ENCODE measurements around the gene DNM3.

DNM3 gene

DNA sequence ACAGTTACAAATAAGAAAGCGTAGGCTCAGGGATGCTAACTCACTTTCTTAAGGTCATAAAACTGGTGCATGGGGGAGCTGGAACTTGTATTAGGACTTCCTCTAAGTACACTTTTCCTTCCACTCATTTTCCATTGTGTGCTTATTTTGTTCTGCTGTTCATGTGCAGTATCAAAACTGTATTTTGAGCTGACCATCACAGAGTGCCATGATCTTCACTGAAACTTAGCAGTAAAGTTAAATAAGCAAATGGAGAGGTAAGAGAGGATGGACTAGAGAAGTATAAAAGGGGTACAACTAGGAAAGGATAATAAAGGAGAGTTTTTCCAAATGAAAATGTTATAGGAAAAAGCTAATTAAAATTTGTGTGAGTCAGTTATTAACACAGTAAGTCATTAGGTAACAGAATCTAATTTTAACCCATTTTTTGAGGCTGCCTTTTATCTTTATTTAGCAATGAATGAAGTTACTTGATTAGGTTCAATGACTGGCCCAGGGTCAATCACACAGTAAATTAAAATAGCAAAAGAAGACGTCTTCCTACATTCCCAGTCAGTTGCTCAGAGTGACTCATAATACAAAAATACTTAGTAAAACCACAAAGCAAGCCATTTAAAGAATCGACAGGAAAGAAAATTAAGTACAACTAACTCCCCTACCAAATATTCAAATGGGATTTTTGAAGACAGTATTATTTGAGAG lies 413.4 kb downstream of the DNM3 start:
- no peak for DNase-seq

DNA sequence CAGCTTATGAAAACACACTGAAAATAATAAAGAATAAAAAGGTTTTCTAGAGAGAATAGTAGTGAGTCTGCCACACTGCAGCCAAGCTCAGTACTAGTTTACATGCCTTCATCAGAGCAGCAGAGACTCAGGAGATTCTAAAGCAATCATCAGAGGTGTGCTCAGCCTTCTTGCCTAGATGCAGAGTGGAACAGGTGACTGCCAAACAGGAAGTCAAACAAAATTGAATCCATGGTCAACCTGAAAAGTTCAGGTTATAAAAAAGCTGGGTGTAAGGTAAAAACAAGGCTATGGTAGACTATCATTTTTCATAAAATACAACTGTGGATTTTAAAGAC lies 413.9 kb downstream of the DNM3 start:
- DNase-seq = no peak

DNA sequence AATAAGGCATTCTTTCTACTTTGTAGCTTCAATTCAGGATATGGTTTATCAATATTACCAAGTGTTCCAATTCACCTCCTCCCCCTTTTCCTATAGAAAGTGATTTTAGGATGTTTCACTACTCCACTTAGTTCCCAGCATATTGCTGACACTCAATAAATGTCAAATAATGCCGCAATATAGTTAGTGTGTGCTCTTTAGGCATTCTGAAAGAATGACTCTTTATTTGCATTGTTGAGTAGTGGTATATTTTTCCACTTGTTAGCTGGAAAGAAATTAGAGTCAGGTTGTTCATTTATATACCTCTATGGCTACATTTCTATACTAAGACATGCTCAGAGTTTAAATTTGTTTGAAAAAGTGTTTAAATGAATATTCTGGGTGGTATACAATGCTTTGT lies 424.6 kb downstream of the DNM3 start:
- DNase-seq = no peak

DNA sequence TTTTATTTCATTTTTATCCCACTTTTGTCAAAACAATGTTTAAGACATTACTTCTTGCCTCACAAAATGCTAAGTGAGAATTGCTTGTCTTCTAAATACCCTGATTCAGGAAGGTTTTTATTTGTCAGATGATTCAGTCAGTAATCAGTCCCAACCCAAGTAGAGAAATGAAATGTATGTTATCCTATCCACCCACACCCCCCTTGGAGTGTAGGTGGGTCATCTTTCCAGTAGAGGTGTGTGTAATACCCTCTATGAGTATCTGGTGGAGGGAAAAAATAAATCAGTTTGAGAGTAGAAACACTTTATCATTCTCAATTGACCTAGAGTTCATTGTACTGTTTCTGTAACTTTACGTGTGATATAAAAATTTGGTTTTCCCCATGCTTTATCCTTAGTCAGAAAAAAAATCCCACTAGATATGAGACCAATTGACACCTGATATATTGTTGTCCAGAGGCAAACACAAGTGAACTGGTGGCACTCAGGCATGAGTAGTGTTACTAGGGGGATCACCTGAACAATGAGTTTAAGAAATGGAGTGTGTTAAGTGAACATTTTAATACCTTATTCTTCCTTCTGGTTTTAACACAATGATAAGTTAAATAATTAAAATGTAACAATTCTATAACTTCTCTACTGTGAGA lies 425.4 kb downstream of the DNM3 start:
- DNase-seq = peak; percentile 9

DNA sequence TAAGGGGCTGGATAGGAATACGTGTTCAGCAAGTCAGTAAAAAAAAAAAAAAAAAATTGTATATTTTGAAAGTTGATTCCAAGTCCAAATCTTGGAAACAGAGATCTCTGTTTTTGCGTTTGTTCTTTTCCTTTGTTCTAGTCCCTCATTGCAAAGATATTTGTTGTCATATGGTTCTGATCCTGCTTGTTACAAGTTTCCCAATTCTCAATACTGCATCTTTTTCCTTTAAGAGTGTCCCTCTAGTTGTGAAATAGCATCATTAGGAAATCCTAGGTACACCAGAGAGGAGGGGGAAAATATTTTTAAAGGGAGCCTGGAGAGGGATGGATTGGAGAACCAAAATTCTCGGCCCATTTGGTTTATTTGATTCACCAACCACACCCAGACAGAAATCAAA lies 426.9 kb downstream of the DNM3 start:
- no peak for DNase-seq

DNA sequence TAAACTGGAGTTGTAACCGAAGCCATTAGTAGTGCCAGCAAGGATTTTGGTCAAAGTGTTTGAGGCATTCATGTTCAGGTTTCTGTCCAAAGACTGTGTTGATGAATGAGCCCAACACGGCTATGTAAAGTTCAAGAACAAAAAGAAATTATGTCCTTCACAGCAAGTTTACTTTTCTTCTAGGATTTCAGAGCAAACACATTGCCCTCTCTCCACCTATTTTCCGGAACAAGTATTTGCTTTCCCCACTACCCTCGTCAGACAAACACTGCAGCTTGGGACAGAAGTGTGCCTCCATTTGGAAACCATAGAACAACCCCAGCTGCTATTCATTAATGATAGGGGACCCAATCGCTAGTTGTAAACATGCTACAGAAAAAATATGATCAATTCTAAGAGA lies 427.8 kb downstream of the DNM3 start:
- DNase-seq = no peak

DNA sequence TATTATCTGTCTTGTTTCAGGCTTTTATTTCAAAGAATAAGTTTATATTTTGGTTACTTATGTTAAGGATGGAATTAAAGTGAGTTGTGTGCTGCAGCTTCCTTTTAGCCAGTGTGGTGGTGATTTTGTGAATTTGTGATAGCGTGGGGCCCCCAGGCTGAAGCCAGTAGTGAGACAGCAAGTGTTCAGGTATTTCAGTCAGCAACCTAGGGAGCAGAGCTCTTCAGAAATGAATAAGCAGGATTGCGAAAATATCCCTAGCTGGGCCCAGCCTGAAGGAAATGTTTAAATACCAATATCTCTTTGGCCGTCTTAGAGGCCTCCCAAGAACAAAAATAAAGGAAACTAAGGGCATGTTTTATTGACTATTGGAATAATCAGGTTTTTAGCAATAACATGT lies 428.3 kb downstream of the DNM3 start:
- no peak for DNase-seq

DNA sequence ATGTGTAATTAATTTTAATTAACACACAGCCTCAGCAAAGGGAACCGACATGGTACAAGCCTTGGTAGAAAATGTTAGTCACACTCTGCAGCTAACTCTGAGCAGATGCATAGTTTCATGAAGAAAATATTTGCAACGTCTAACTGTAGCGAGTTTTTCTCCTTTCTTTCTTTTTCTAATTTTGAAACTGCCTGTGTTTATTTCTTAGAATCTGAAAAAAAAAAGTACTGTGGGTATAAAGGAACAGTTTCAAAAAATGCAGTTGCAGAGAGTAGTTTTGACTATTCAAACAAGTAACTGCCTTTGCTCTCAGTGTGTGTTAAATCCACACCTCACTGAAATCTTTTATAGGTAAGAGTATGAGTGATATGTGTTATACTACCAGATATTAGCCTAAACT lies 429.3 kb downstream of the DNM3 start:
- DNase-seq = no peak

DNA sequence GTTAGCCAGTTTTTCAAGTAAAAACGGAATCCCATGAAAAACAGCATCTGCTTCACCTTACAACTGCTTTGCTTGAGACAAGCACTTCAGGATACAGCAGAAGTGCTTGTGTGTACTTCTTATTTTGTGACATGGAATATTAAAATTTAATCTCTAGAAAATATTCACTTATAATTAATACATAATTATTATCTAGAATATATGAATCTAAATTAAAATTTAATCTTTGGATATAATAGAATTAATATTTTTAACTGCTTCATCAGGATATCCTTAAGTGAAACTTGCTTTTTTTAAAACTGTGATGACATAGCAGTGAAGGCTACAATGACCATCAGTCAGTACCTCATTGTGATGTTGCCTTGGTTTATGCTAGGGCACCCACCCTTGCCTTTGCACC lies 430.8 kb downstream of the DNM3 start:
- no peak for DNase-seq

DNA sequence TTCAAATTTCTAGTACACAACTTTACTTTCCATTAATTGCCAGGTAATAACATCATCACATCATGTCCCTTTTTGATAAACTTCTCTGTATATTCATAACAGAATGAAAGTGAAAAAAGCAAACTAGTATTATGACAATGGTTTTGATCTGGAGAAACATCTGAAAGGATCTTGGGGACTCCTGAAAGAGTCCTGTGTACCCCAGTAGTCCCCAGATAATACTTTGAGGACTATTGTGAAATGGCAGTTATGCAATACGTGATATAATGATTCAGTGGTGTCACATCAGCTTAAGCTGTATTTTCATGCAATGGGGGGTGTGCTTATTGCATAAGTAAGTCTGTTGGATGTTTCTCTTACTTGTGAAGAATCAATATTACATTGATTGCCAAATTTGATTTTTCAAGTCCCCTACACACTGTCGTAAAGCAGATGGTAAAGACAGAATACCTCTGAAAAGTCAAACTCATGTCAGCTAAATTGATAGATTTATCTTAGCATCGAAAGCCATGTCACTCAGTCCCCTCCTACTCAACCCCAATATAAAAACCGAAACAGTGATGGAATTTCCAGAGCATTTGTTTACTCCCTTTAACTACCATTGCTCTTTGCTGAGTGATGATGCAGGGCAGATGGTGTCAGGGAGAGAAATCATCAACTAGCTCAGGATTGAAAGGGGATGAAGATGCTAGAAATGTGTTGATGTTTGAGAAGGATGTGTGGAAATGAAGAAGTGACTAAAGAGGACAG lies 432.5 kb downstream of the DNM3 start:
- DNase-seq = no peak

DNA sequence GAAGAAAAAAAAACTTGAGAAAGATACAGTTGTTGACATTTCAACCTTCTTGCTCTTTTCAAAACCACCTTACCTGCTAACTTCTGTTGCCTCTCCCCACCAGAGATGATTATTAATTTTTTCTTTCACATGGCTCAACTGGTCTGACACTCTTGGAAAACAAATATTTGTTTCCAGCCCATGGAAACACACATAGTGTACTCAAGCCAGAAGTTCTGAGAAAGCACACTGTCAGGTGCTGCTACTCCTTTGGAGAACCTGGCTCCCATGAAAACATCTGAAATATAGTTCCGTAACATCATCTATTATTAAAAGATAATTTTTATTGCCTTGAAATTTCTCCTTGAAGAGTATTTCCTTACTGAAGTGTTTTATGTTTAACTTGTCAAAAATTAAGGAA lies 434.2 kb downstream of the DNM3 start:
- no peak for DNase-seq

DNA sequence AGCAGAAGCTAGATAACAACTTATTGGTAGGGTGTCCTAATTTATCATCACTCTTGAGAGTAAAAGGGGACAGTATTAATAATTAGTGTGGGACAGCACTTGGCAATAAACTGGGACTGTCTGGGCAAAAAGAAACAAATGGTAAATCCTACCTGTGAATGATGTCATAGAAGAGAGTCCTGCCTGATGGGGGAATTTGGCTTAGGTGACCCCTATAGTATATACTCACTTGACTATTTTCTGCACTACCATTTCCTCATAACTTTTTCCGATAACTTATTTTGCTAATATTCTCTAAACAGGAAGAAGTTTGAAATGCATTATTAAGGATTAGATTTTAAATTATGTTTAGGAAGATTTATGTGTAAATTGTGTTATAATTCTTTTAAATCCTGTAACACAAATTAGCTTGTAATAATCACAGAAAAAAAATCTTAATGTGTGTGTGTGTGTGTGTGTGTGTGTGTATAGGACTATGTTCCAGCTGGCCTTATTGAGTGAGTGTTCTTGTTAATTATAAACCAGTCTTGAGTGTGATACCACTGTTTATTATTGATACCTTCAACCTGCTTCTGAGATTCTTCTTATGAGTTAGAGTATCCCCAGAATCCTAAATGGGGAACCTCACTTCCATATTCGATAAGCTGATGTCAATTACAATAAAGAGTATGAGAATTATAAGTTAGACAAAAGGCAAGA lies 435.0 kb downstream of the DNM3 start:
- DNase-seq = no peak

DNA sequence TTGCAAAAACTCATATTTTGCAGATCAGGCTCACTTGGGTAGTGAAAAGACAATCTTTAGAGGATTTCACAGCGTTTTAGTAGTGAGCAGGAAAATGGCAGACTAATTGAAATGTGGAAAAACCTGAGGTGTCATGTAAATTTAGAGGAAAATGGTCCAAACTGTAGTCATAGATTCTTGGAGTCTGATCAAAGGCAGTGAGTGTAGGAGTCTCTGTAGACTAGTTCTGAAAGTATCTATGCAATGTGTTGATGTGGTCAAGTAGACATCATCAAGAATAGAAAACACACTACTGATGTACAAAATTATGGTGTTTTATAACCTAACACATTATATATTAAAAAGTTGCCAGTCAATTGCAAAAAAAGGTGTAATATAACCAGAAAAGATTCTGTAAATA lies 436.0 kb downstream of the DNM3 start:
- DNase-seq = no peak

DNA sequence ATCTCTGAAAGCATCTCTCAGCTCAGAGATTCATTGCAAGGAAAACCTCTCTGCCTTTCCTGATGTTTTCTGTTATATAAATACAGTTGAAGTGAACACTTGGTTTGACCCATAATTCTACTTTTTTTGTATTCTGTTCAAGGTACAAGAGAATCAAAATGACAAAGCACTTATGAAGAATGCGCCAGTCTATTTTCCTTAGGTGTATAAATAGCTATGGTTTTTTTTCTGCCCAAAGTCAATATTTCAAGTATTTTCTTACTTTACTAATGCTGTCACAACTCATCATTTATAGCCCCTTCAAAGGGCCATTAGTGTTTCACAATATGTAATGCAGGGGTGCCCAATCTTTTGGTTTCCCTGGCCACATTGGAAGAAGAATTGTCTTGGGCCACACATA lies 436.7 kb downstream of the DNM3 start:
- DNase-seq = no peak

DNA sequence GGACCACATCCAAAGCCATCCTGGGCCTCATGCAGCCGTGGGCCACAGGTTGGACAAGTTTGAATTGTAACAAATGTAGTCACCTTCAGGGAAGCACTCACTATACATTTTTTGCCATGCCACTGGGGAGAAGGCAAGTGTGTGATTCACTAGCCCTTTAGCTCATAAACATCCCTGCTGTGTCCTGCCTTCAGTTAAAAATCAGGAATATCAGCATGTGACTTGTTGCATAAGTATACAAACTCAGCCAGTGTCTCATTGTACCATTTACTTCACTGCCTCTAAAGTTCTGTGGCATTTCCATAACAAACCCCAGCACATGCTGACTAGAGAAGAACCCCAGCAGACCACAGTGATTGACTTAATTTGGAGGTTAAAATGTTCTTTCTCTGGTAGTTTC lies 437.2 kb downstream of the DNM3 start:
- no peak for DNase-seq

DNA sequence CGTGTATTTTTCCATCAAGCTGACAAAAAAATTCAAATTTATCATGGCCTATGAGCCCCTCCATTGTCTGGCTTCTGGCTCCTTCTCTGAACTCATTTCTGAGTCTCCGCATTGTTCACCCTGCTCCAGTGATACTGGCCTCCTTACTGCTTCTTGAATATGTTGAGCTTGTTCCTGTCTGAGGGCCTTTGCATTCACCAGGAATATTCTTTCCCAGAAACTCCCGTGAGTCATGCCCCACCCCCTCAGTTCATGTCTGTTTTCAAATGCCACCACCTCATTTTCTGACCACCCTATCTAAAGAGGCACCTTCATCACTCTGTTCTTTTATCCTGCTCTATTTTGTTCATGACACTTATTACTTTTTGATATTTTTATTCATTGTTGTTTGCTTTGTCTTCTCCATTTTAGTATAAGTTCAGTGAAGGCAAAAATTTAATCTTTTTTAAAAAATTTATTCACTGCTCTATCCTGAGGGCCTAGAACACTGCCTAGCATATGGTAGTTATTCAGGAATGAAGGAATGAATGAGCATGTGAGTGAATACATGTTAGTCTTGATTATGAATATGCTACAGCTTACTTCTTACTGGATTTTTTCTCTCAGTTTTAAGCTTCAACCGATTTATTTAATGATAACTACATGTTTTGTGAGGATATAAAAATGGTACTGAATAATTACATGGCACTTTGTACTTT lies 438.8 kb downstream of the DNM3 start:
- no peak for DNase-seq

DNA sequence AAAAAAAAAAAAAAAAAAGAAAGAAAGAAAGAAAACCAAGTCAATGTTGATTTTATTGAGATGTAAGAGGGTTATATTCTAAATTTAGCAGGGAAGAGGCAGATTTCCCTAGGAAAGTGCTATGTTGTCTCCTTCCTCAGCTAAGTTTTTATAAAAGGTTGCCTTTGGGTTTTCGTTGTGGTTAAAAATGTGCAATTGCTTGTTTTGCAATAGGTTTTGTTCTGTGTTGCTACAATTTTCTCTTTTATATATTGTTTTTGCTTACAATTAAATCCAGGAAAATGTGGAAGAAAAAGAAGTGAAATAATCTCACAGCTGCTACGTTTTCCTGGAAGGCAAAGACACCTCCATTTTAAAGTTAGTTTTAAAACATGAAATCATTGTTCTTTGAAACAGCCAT lies 442.5 kb downstream of the DNM3 start:
- DNase-seq = no peak

DNA sequence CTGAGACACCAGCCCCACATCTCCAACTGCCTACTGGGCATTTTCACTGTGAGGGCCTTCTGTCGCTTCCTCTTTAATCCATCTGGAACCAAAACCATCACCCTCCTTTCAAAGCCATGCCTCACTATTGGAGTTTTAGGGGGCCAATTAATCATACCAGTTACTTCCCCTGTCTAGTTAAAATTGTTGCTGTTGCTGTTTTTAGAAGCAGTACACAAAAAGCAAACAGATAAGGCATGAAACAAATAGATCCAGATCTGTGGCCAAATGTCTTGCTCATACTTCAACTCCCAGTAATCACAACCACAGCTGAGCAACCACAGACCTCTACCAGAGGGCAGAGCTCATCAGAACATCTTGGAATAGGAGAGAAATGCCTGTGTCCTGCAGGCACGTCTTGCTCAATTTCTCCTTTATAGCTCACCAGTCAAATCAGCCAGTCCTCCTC lies 445.4 kb downstream of the DNM3 start:
- DNase-seq = no peak

DNA sequence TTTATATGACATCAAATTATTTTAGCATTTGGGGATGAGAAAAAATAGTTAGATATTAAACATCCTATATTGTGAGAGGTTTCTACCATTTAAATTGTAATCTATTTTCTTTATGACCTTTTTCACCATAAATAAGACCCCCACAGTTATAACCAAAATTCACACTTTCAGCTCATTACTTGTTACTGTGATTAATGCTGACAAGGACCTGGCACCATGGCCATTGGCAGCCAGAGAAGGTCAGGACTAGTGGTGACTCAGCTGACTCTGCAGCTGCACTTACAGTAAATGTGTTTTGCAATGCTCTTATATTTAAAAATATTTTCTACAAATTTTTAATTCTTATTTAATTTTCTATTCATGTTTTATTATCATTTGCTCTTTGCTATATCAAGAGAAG lies 445.9 kb downstream of the DNM3 start:
- DNase-seq = no peak

DNA sequence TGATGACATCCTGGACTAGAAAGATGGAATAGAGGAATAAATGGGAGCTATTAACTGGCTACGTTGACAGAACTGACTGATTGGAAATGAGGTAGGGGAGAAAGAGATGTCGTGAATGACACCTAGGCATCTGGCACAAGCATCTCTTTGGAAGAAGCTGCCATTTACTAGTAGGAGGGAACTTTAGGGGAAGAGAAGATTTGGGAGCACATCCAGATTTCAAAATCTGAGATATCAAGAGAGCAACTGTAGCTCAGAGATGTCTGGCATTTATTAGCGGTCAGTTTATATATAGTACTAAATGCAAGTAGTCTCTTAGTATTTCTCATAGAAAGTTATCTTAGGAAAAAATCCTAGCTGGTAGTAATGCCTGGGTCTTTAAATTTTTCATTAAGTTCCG lies 447.3 kb downstream of the DNM3 start:
- DNase-seq = no peak

DNA sequence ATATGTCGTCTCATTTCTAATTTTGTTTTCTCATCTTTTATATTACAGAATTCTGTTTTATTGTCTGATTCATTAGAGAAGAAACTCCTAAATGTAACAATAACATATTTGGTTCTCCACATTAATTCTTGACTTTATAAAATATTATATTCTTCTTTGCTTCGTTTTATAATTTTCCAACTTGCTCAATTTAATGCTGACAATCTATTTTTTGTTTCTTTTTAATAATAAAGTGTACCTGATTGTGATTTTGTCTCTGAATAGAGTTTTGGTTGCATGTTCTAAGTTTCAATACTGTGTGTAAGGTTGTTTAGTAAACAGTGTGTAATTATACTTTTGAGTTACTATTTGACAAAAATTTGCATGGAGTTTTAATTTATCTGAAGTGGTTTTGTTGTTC lies 448.1 kb downstream of the DNM3 start:
- no peak for DNase-seq

DNA sequence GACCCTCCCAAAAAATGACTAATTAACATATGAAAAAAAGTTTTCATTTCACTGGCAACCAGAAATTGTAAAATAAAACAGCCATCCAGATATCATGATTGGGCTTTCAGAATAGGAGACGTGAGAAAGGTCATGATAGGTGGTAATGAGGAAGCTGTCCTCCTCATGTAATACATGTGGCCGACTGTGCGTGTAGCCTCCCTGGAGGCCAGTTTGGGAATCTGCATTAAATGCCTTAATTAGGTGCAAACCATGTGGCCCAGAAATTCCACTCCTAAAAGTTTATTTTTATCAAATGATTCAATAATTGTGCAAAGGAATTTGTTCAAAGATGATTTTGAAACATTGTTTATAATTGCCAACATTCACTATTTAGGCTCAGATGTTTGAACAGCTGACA lies 451.5 kb downstream of the DNM3 start:
- DNase-seq = no peak

DNA sequence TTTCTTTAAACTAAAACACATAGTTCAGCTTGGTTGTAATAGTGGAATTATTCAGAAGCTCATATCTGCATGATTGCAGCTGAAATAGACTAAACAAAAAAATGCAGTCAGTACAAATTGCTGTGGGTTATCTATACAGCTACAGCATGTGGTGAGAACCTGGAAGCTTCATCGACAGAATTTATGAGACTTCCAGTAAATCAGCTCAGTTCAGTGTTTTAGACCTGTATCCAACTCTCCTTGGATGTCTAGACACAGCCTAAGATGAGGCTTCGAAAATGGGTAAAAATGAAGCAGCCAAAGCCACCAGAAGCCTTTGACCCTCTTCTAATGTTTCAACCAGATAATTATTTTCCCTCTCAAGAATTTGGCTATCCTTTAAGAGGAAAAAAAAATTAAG lies 452.1 kb downstream of the DNM3 start:
- no peak for DNase-seq

Measured in stimulated activated CD4-positive, alpha-beta T cell treated with anti-CD3 and anti-CD28 coated beads, Interleukin-12 subunit alpha, Interleukin-12 subunit beta, amount 100 ng/mL, for 4 hours (primary cell).